GM23338 (cell line): Measurements from ENCODE around the gene SORCS2. TPM values are rescaled to one million over a fixed set of nuclear protein-coding genes. Genes with fewer than 3 reads are reported as not detected.

Experiments used
- ATAC-seq: fragments of 200-7000 bp; cut with Tn5 transposase; 3 replicates; pipeline ENCODE4 v1.9.1; 2020
- DNase-seq: peaks from one replicate; pipeline ENCODE4 v3.0.0-alpha.2; 2015; ENCODE audit warnings: low spot score
- H2AFZ ChIP-seq: fragments of 200-600 bp; sonication (generic); 2 replicates; pipeline ENCODE4 v1.8.0; 2016; ENCODE audit warnings: antibody characterized with exemption, mild to moderate bottlenecking, moderate library complexity
- H3F3A ChIP-seq: fragments of 200-600 bp; sonication (generic); replicated peaks from 2 replicates; pipeline ENCODE4 v1.8.0; 2017; ENCODE audit warnings: antibody characterized with exemption, mixed run types, low read depth
- H3K27ac ChIP-seq: fragments of 200-600 bp; sonication (generic); 2 replicates; pipeline ENCODE4 v1.6.1; 2016; ENCODE audit warnings: low read depth
- H3K27me3 ChIP-seq: fragments of 200-600 bp; sonication (generic); 2 replicates; pipeline ENCODE4 v1.8.0; 2016; ENCODE audit warnings: mild to moderate bottlenecking, mixed run types, moderate library complexity; ENCODE audit not compliant: insufficient read depth
- H3K36me3 ChIP-seq: fragments of 200-600 bp; sonication (generic); 2 replicates; pipeline ENCODE4 v1.8.0; 2016; ENCODE audit warnings: mild to moderate bottlenecking; ENCODE audit not compliant: insufficient read depth
- H3K4me1 ChIP-seq: fragments of 200-600 bp; sonication (generic); 2 replicates; pipeline ENCODE4 v1.8.0; 2016; ENCODE audit warnings: mild to moderate bottlenecking, moderate library complexity; ENCODE audit not compliant: insufficient read depth
- H3K4me2 ChIP-seq: fragments of 200-600 bp; sonication (generic); 2 replicates; pipeline ENCODE4 v1.7.1; 2017; ENCODE audit warnings: mixed run types
- H3K4me3 ChIP-seq: fragments of 200-600 bp; sonication (generic); 2 replicates; pipeline ENCODE4 v1.6.1; 2016; ENCODE audit warnings: mixed run types
- H3K79me2 ChIP-seq: fragments of 200-600 bp; sonication (generic); replicated peaks from 2 replicates; pipeline ENCODE4 v1.8.0; 2017; ENCODE audit warnings: mild to moderate bottlenecking; ENCODE audit not compliant: insufficient read depth
- H3K9me2 ChIP-seq: fragments of 200-600 bp; sonication (generic); 2 replicates; pipeline ENCODE4 v1.8.0; 2017; ENCODE audit not compliant: insufficient read depth
- H4K20me1 ChIP-seq: fragments of 200-600 bp; sonication (generic); replicated peaks from 2 replicates; pipeline ENCODE4 v1.8.0; 2017; ENCODE audit warnings: mild to moderate bottlenecking; ENCODE audit not compliant: insufficient read depth
- H3K27ac Mint-ChIP-seq: 2 replicates; pipeline ENCODE4 v1.8.0; 2020; ENCODE audit warnings: inconsistent platforms, mild to moderate bottlenecking, moderate library complexity, mixed read lengths
- H3K27me3 Mint-ChIP-seq: 3 replicates; pipeline ENCODE4 v1.8.0; 2022; ENCODE audit warnings: low read depth, mild to moderate bottlenecking, moderate library complexity, mixed read lengths, inconsistent platforms; ENCODE audit not compliant: insufficient read depth, poor library complexity
- H3K36me3 Mint-ChIP-seq: 3 replicates; pipeline ENCODE4 v1.8.0; 2021; ENCODE audit warnings: low read depth, mild to moderate bottlenecking, inconsistent platforms, moderate library complexity, mixed read lengths
- H3K4me1 Mint-ChIP-seq: 3 replicates; pipeline ENCODE4 v1.8.0; 2020; ENCODE audit warnings: mild to moderate bottlenecking, inconsistent platforms, mixed read lengths
- H3K4me3 Mint-ChIP-seq: 3 replicates; pipeline ENCODE4 v1.8.0; 2021; ENCODE audit warnings: moderate library complexity, mild to moderate bottlenecking, inconsistent platforms, mixed read lengths
- H3K9me3 Mint-ChIP-seq: 3 replicates; pipeline ENCODE4 v1.8.0; 2020; ENCODE audit warnings: moderate library complexity, mild to moderate bottlenecking, inconsistent platforms, mixed read lengths
- CREB1 ChIP-seq: fragments of 250-450 bp; sonication (Bioruptor Pico); IDR thresholded peaks from 2 replicates; pipeline ENCODE4 v1.5.0; 2020; ENCODE audit warnings: low read depth, mild to moderate bottlenecking, moderate library complexity
- EZH2 ChIP-seq: fragments of 200-600 bp; sonication (generic); IDR thresholded peaks from one replicate; pipeline ENCODE4 v1.8.0; 2017; ENCODE audit warnings: antibody characterized with exemption, mild to moderate bottlenecking, low read depth; ENCODE audit not compliant: unreplicated experiment
- EZH2phosphoT487 ChIP-seq: fragments of 200-600 bp; sonication (generic); IDR thresholded peaks from one replicate; pipeline ENCODE4 v1.8.1; 2018; ENCODE audit warnings: antibody characterized with exemption; ENCODE audit not compliant: unreplicated experiment
- JUNB ChIP-seq: IDR thresholded peaks from one replicate; pipeline ENCODE4 v1.6.1; 2016; ENCODE audit warnings: antibody characterized with exemption; ENCODE audit not compliant: unreplicated experiment
- NANOG ChIP-seq: IDR thresholded peaks from 2 replicates; pipeline ENCODE4 v1.6.1; 2016; ENCODE audit warnings: antibody characterized with exemption, borderline replicate concordance
- POLR2AphosphoS5 ChIP-seq: IDR thresholded peaks from 2 replicates; pipeline ENCODE4 v1.6.1; 2016; ENCODE audit warnings: antibody characterized with exemption, low read depth
- REST ChIP-seq: IDR thresholded peaks from one replicate; pipeline ENCODE4 v1.6.1; 2018; ENCODE audit warnings: antibody characterized with exemption; ENCODE audit not compliant: unreplicated experiment
- ZNF114 ChIP-seq: fragments of 250-450 bp; sonication (Bioruptor Pico); IDR thresholded peaks from 2 replicates; pipeline ENCODE4 v1.5.0; 2020; ENCODE audit warnings: mild to moderate bottlenecking, moderate library complexity
- ZNF331 ChIP-seq: fragments of 250-450 bp; sonication (Bioruptor Pico); IDR thresholded peaks from 2 replicates; pipeline ENCODE4 v1.5.0; 2020; ENCODE audit warnings: low read depth, mild to moderate bottlenecking, moderate library complexity
- polyA plus RNA-seq: library from polyadenylated mRNA; unstranded; fragments of >200 nt; fragmentation: Nextera tagmentation; extraction: Ambion mirVana; gene quantifications from 2 replicates; pipeline ENCODE4 v1.2.1, GENCODE V29; 2016
- total RNA-seq: library from RNA; depleted of rRNA; stranded (reverse); fragments of >200 nt; shearing (Covaris generic); gene quantifications from 2 replicates; pipeline ENCODE4 v1.2.3, GENCODE V29; 2014
- TF ChIP-seq, protein P1 (sequence below), 2 experiments: fragments of 200-600 bp in 1 of 2; sonication (generic) in 1 of 2; conservative IDR thresholded peaks; 2 replicates each; pipeline versions ENCODE4 v1.5.1 to v1.6.1; 2016 to 2017; ENCODE audit warnings: antibody characterized with exemption in 2 of 2, low read depth in 2 of 2, mild to moderate bottlenecking in 2 of 2, moderate library complexity in 1 of 2

The SORCS2 gene
- total and polyA plus RNA-seq, 2 experiments from 2014 or later = 0.47 to 2.4 TPM

GRCh38 chr4:7180938-7181337 lies 11.4 kb upstream of the SORCS2 start:
- no peak overlapping the region for H3K27ac Mint-ChIP-seq

GRCh38 chr4:7182616-7183015 lies 9.7 kb upstream of the SORCS2 start:
- Histone ChIP-seq H3K36me3 (no peaks in the 10 kb centered on the region), H3F3A (no peaks in the 10 kb centered on the region), H4K20me1 (no peaks in the 10 kb centered on the region), H3K4me3 (no peak overlapping the region), H3K4me2 (no peak overlapping the region), H3K27me3 (no peaks in the 10 kb centered on the region), H3K4me1 (no peaks in the 10 kb centered on the region), H2AFZ (no peak overlapping the region), H3K79me2 (no peaks in the 10 kb centered on the region), H3K27ac (no peak overlapping the region), H3K9me2 (no peaks in the 10 kb centered on the region)
- Mint-ChIP-seq H3K27me3 (peaks cover 11% of the 10 kb centered on the region), H3K27ac (no peak overlapping the region), H3K36me3 (no peaks in the 10 kb centered on the region; the same call in 2 of the 3 replicates), H3K4me1 (no peaks in the 10 kb centered on the region), H3K9me3 (peaks cover 12% of the 10 kb centered on the region; the same call in 2 of the 3 replicates), H3K4me3 (no peak overlapping the region)
- no peak for ATAC-seq
- no peak for DNase-seq
- TF ChIP-seq ZNF114 (CRISPR knock-in tag) (no peak), CREB1 (CRISPR knock-in tag) (no peak), POLR2AphosphoS5 (no peak), EZH2phosphoT487 (no peak), JUNB (no peak), ZNF331 (CRISPR knock-in tag) (no peak), REST (no peak), NANOG (no peak), EZH2 (no peak)
- TF ChIP-seq, protein P1, sequence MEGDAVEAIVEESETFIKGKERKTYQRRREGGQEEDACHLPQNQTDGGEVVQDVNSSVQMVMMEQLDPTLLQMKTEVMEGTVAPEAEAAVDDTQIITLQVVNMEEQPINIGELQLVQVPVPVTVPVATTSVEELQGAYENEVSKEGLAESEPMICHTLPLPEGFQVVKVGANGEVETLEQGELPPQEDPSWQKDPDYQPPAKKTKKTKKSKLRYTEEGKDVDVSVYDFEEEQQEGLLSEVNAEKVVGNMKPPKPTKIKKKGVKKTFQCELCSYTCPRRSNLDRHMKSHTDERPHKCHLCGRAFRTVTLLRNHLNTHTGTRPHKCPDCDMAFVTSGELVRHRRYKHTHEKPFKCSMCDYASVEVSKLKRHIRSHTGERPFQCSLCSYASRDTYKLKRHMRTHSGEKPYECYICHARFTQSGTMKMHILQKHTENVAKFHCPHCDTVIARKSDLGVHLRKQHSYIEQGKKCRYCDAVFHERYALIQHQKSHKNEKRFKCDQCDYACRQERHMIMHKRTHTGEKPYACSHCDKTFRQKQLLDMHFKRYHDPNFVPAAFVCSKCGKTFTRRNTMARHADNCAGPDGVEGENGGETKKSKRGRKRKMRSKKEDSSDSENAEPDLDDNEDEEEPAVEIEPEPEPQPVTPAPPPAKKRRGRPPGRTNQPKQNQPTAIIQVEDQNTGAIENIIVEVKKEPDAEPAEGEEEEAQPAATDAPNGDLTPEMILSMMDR (conservative IDR thresholded peaks at IDR 0.05; ENCODE audit: low read depth in 2 of 2) = no peak

More at GRCh38 chr4:7180938-7181337, 11.4 kb upstream of the SORCS2 start:
- H3K27ac ChIP-seq = no peak overlapping the region
- no peak for DNase-seq
- H3K4me3 ChIP-seq = no peak overlapping the region
- no peak for ATAC-seq
- Mint-ChIP-seq H3K4me1 (no peaks in the 10 kb centered on the region), H3K9me3 (peaks cover 12% of the 10 kb centered on the region; the same call in 2 of the 3 replicates), H3K4me3 (no peak overlapping the region), H3K27me3 (no peaks in the 10 kb centered on the region), H3K36me3 (no peaks in the 10 kb centered on the region; the same call in 2 of the 3 replicates)
- H3K4me2 ChIP-seq = no peak overlapping the region
- H3K36me3 ChIP-seq = no peaks in the 10 kb centered on the region
- no peaks in the 10 kb centered on the region for H3K9me2 ChIP-seq
- H4K20me1 ChIP-seq = no peaks in the 10 kb centered on the region
- H3K4me1 ChIP-seq = no peaks in the 10 kb centered on the region
- H2AFZ ChIP-seq = no peak overlapping the region
- no peaks in the 10 kb centered on the region for H3K79me2 ChIP-seq
- H3K27me3 ChIP-seq = no peaks in the 10 kb centered on the region
- H3F3A ChIP-seq = no peaks in the 10 kb centered on the region
- no peak for TF ChIP-seq JUNB
- TF ChIP-seq ZNF331 (CRISPR knock-in tag) = no peak
- TF ChIP-seq POLR2AphosphoS5 = no peak
- no peak for TF ChIP-seq EZH2phosphoT487
